Mammary epithelial cell (primary cell): ENCODE results near the gene MUC5AC.

Experiments used
- CTCF ChIP-seq, 2 donors: IDR thresholded peaks in 1 of 2; conservative IDR thresholded peaks in 1 of 2; 2 replicates each; pipeline ENCODE4 v1.5.1; 2011 to 2012; ENCODE audit warnings: inconsistent platforms in 2 of 2, low read length in 2 of 2, mild to moderate bottlenecking in 2 of 2, control low read depth in 1 of 2, low read depth in 1 of 2; ENCODE audit not compliant: insufficient read depth in 1 of 2; ENCODE audit errors: extremely low read depth in 1 of 2
- EZH2 ChIP-seq: IDR thresholded peaks from 2 replicates; pipeline ENCODE4 v1.6.1; 2012; ENCODE audit warnings: low read length, inconsistent platforms, borderline replicate concordance

GRCh38 chr11:1147792-1148191 is 10.0 kb upstream of the MUC5AC start:
- TF ChIP-seq EZH2, result no peak
- TF ChIP-seq CTCF (conservative IDR thresholded peaks at IDR 0.05 in 1 of 2, IDR thresholded peaks at IDR 0.05 in 1 of 2; ENCODE audit: extremely low read depth in 1 of 2, insufficient read depth in 1 of 2, low read depth in 1 of 2, low read length in 2 of 2), result no peak
